HG03196 (cell line): ENCODE results near the gene TICAM2.

ENCODE experiments used
- ATAC-seq: cut with Tn5 transposase; IDR thresholded peaks from one replicate; pipeline ENCODE4 v1.9.1; 2021; ENCODE audit not compliant: unreplicated experiment

TICAM2 gene

GRCh38 chr5:115541611-115542010 lies 60.7 kb downstream of the TICAM2 start:
- ATAC-seq: no peak

- ATAC-seq: no peak
Measured at GRCh38 chr5:115535479-115536035, 66.7 kb downstream of the TICAM2 start.

DNA sequence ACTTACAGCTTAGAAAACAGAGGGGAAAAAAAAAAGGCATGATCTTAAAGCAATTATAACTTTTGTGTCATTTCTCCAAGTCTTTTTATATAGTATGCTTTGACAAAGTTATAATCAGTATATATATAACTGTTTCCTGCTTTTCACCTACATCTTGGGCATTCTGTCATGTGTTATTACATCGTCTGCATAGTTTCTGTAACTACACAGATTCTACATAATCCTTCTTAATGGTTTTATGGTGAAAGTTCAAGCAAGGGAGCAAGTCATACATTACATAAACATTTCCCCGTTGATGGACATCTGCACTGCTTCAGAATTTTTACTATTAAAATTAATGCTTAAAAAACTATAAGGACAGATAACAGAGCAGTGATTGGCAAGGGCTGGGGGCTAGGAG lies 69.8 kb downstream of the TICAM2 start:
- no peak for ATAC-seq

DNA sequence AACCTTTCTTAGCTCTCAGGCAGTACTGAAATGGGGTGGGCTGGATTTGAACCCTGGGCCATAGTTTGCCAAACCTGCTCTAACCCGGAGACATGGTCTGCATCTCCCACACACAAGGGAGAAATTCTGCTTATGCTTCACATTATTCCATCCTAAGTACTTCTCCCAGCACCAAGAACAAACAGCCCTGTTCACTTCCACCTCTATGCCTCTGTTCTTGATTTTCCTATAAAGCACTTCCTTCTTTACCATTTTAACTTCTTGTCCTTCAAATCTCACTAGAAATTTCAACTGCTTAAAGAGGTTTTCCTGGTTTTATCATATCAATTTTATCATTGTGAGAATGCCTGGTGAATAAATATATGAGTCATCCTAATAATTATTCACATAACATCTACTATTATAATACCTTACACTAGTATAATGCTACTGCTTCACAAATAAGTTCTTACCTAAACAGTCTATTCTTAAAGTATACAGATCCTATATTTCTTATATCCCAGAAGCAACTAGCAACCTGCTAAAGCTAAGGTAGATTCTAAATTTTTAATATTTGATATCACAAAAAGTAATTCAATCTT lies 70.4 kb downstream of the TICAM2 start:
- no peak for ATAC-seq

DNA sequence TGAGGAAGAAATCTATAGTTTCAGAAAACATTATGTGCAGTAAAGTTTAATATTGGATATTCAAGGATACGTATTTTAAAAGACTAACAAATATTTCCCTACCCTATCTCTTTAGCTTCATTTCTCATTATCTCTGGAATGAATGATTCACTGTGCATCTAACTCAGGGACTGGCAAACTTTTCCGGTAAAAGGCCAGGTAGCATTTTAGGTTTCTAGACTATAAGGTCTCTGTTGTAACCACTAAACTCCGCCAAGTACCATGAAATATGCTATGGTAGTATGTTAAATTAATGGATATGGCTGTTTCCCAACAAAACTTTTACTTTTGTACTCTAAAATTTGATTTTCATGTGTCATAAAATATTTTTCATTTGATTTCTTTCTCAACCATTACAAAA lies 70.9 kb downstream of the TICAM2 start:
- ATAC-seq: no peak

DNA sequence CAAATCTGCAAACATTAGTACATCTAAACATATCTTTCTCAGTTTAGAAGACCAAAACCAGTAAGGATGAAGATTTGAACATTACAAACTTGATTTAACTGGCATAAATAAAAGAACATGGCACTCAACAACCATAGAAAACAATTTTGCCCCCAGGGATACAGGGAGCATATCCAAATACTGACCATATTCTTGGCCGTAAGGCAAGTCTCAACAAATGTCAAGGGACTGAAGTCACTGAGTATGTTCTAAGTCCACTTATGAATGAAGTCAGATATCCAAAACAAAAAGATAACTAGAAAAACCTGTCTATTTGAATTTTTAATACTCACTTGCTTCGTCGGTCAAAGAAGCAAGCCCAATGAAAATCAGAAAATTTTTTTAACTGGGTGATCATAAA lies 71.9 kb downstream of the TICAM2 start:
- ATAC-seq: no peak
